Measurements from ENCODE around the gene UTP14C. TPM values are rescaled to one million over a fixed set of nuclear protein-coding genes. Genes with fewer than 3 reads are reported as not detected.

UTP14C gene
- total and polyA plus RNA-seq, 2 of the 13 experiments (the other 11 are each of a cell fraction or from before 2014, with no cell fraction given): 8.8 to 12.2 TPM

DNA sequence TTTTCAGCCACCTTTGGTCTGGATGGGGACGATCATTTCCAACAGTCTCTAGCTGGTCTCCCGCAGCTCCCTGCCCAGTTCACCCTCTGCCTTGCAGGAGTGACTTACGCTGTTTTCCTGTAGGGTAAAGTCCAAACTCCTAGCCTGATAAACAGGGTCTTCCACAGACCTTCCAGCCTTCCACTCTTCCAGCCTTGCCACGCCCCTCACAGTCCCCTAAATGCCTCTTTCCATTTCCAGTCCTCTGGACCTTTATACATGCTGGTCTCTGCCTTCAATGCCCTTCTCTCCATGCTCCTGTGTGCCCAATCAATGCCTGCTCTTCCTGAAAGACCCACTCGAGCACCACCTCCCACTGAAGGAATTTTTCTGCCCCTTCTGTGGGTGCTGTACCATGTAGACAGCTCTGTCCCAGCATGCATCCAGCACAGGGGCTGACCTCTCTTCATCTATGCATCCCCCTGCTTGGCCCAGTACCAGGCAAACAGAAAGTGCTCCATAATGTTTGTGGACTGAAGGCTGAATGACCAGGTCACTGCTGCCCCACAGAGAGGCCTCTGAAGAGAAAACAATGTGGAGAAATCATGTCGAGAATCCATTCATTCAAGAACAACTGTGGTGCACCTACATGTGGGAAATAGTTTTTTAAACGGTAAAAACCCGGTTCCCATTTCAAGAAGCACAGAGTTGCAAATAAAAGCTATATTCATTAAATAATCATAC is 17.8 kb upstream of the UTP14C start (continued):
- peak; percentile 44; the same call in 1 of the 2 replicates for TF ChIP-seq RARA (CRISPR knock-in tag; IDR thresholded peaks at IDR 0.05)
- TF ChIP-seq ZNF354B (CRISPR knock-in tag; IDR thresholded peaks at IDR 0.05): no peak
- TF ChIP-seq, protein P1, sequence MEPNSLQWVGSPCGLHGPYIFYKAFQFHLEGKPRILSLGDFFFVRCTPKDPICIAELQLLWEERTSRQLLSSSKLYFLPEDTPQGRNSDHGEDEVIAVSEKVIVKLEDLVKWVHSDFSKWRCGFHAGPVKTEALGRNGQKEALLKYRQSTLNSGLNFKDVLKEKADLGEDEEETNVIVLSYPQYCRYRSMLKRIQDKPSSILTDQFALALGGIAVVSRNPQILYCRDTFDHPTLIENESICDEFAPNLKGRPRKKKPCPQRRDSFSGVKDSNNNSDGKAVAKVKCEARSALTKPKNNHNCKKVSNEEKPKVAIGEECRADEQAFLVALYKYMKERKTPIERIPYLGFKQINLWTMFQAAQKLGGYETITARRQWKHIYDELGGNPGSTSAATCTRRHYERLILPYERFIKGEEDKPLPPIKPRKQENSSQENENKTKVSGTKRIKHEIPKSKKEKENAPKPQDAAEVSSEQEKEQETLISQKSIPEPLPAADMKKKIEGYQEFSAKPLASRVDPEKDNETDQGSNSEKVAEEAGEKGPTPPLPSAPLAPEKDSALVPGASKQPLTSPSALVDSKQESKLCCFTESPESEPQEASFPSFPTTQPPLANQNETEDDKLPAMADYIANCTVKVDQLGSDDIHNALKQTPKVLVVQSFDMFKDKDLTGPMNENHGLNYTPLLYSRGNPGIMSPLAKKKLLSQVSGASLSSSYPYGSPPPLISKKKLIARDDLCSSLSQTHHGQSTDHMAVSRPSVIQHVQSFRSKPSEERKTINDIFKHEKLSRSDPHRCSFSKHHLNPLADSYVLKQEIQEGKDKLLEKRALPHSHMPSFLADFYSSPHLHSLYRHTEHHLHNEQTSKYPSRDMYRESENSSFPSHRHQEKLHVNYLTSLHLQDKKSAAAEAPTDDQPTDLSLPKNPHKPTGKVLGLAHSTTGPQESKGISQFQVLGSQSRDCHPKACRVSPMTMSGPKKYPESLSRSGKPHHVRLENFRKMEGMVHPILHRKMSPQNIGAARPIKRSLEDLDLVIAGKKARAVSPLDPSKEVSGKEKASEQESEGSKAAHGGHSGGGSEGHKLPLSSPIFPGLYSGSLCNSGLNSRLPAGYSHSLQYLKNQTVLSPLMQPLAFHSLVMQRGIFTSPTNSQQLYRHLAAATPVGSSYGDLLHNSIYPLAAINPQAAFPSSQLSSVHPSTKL (CRISPR knock-in tag; IDR thresholded peaks at IDR 0.05): peak; percentile 30; the same call in 1 of the 2 replicates
- TF ChIP-seq SMC3 (IDR thresholded peaks at IDR 0.05; ENCODE audit: low read length): no peak
- TF ChIP-seq FOXJ3 (CRISPR knock-in tag; IDR thresholded peaks at IDR 0.05; ENCODE audit: borderline replicate concordance): 0 out of 2 replicates have a peak, but pooled peaks have one; percentile 13
- no peak for TF ChIP-seq GPN1 (CRISPR knock-in tag; IDR thresholded peaks at IDR 0.05; ENCODE audit: borderline replicate concordance)
- TF ChIP-seq SMAD1 (CRISPR knock-in tag; IDR thresholded peaks at IDR 0.05; ENCODE audit: borderline replicate concordance, low read depth): no peak
- TF ChIP-seq, protein P2, sequence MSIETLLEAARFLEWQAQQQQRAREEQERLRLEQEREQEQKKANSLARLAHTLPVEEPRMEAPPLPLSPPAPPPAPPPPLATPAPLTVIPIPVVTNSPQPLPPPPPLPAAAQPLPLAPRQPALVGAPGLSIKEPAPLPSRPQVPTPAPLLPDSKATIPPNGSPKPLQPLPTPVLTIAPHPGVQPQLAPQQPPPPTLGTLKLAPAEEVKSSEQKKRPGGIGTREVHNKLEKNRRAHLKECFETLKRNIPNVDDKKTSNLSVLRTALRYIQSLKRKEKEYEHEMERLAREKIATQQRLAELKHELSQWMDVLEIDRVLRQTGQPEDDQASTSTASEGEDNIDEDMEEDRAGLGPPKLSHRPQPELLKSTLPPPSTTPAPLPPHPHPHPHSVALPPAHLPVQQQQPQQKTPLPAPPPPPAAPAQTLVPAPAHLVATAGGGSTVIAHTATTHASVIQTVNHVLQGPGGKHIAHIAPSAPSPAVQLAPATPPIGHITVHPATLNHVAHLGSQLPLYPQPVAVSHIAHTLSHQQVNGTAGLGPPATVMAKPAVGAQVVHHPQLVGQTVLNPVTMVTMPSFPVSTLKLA (IDR thresholded peaks at IDR 0.05): no peak
- TF ChIP-seq EZH2 (conservative IDR thresholded peaks at IDR 0.05; ENCODE audit: low read depth, low read length): no peak
- TF ChIP-seq, protein P3, sequence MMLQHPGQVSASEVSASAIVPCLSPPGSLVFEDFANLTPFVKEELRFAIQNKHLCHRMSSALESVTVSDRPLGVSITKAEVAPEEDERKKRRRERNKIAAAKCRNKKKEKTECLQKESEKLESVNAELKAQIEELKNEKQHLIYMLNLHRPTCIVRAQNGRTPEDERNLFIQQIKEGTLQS (CRISPR knock-in tag; IDR thresholded peaks at IDR 0.05): no peak
- TF ChIP-seq ZSCAN22 (CRISPR knock-in tag; IDR thresholded peaks at IDR 0.05): no peak
- TF ChIP-seq, protein P4, sequence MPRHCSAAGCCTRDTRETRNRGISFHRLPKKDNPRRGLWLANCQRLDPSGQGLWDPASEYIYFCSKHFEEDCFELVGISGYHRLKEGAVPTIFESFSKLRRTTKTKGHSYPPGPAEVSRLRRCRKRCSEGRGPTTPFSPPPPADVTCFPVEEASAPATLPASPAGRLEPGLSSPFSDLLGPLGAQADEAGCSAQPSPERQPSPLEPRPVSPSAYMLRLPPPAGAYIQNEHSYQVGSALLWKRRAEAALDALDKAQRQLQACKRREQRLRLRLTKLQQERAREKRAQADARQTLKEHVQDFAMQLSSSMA (CRISPR knock-in tag; IDR thresholded peaks at IDR 0.05): 0 out of 2 replicates have a peak, but pooled peaks have one; percentile 58
- no peak for TF ChIP-seq ZNF234 (CRISPR knock-in tag; conservative IDR thresholded peaks at IDR 0.05)
- no peak for TF ChIP-seq ZNF17 (CRISPR knock-in tag; IDR thresholded peaks at IDR 0.05)
- TF ChIP-seq, protein P5, sequence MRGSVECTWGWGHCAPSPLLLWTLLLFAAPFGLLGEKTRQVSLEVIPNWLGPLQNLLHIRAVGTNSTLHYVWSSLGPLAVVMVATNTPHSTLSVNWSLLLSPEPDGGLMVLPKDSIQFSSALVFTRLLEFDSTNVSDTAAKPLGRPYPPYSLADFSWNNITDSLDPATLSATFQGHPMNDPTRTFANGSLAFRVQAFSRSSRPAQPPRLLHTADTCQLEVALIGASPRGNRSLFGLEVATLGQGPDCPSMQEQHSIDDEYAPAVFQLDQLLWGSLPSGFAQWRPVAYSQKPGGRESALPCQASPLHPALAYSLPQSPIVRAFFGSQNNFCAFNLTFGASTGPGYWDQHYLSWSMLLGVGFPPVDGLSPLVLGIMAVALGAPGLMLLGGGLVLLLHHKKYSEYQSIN (CRISPR knock-in tag; IDR thresholded peaks at IDR 0.05; ENCODE audit: borderline replicate concordance): no peak
- no peak for TF ChIP-seq ZNF33B (CRISPR knock-in tag; IDR thresholded peaks at IDR 0.05)
- TF ChIP-seq SIN3B (IDR thresholded peaks at IDR 0.05; ENCODE audit: low read length): no peak
- no peak for TF ChIP-seq TBX2 (CRISPR knock-in tag; IDR thresholded peaks at IDR 0.05; ENCODE audit: borderline replicate concordance)
- TF ChIP-seq ZNF709 (CRISPR knock-in tag; IDR thresholded peaks at IDR 0.05): no peak
- TF ChIP-seq, protein P6, sequence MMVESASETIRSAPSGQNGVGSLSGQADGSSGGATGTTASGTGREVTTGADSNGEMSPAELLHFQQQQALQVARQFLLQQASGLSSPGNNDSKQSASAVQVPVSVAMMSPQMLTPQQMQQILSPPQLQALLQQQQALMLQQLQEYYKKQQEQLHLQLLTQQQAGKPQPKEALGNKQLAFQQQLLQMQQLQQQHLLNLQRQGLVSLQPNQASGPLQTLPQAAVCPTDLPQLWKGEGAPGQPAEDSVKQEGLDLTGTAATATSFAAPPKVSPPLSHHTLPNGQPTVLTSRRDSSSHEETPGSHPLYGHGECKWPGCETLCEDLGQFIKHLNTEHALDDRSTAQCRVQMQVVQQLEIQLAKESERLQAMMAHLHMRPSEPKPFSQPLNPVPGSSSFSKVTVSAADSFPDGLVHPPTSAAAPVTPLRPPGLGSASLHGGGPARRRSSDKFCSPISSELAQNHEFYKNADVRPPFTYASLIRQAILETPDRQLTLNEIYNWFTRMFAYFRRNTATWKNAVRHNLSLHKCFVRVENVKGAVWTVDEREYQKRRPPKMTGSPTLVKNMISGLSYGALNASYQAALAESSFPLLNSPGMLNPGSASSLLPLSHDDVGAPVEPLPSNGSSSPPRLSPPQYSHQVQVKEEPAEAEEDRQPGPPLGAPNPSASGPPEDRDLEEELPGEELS (CRISPR knock-in tag; IDR thresholded peaks at IDR 0.05): no peak
